GM21390 (cell line): Measurements from ENCODE around the gene NAALADL1.

Experiments used
- ATAC-seq: cut with Tn5 transposase; IDR thresholded peaks from one replicate; pipeline ENCODE4 v1.9.1; 2021; ENCODE audit not compliant: unreplicated experiment

Gene NAALADL1

DNA sequence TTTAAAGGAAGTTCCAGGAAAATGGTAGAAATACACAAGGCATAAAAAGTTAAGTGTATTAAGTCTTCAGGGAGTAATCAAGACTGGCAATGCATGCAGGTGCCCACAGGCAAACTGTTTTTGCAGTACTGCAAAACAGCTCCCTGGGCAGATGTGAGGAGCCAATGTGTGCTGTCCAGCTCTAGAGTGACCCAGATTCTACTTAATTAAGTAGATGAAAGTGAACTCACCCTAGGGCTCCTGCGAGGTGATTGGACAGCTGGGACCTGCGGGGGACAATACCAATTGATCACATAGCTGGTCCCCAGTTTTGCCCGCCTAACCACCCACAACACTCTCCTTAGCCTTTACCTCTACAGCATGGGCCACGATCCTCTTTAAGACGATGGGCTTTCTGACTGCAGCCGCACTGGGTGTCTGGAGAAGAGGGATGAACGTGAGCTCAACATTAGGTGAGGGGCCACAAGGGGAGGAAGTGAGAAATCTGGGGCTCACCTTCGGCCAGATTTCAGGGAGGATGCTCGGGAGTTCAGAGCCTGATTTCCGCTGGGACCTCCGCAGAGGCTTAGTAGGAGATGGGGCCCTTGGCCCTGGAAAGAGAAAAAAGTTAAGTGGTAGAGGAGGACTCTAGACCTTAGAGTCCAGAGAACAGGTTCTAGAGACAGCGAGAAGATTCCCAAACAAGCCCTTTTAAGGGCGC lies 24.9 kb upstream of the NAALADL1 start:
- no peak for ATAC-seq

DNA sequence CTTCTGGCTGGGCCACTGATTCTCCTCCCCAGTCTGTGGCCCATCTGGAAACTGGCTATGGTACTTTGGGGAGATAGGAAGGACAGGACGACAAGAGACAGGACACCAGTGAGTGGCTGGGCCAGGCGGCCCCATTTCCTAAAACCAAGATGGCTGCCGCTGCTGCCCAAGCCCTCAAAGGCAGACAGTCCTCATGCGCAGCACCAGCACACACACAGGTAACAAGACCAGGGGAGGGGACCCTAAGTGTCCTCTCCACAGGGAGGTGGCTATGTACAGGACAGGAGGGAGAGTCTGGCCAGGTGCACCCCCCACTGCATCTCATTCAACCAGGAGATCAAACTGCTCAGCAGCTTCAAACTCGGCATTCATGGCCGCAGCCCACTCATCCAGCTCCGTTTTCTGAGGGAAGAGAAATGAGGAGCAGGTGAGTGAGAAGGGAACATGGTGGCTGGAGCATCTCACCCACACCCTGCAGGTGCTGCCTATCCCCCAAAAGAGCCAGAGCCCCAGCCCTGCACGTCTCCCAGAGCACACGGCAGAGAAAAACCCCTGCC lies 20.5 kb upstream of the NAALADL1 start:
- no peak for ATAC-seq

DNA sequence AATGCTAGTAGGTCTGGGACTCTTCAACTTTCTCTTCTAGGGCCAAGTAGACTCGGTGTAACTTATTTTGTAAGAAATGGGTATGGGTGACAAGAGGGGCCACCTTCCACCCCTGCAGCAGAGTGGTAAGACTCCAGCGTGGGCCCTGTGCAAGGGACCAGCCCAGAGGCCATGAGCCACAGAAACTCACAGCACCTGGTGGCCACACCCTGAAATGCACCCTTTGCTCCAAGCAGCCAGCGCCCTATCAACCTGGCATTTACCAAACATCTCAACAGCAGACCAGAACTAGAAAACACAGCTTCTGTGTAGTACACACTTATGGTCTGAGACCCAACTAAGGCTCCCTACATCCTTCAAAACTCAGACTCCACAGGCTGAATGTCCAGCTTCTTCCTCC lies 19.8 kb upstream of the NAALADL1 start:
- ATAC-seq: no peak

DNA sequence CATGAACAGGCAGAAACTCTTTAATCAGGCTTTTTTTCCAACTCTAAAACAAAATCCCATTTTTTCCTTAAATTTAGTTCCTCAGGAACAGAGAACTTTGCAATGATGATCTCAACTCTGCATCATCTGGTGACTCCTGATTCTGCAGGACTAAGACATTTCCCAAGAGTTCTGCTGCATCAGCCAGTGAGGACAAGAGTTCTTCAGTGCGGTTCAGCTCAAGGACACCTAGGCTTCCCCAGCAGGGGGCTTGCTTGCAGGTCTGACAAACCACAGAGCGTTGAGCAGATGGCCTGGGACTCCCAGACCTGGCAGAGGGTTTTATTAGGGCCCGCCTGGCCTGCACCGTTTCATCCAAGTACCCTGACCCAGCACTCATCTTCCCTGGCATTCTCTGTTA lies 19.1 kb upstream of the NAALADL1 start:
- ATAC-seq: no peak

GRCh38 chr11:65072631-65072966 lies 14.2 kb upstream of the NAALADL1 start:
- ATAC-seq: no peak

DNA sequence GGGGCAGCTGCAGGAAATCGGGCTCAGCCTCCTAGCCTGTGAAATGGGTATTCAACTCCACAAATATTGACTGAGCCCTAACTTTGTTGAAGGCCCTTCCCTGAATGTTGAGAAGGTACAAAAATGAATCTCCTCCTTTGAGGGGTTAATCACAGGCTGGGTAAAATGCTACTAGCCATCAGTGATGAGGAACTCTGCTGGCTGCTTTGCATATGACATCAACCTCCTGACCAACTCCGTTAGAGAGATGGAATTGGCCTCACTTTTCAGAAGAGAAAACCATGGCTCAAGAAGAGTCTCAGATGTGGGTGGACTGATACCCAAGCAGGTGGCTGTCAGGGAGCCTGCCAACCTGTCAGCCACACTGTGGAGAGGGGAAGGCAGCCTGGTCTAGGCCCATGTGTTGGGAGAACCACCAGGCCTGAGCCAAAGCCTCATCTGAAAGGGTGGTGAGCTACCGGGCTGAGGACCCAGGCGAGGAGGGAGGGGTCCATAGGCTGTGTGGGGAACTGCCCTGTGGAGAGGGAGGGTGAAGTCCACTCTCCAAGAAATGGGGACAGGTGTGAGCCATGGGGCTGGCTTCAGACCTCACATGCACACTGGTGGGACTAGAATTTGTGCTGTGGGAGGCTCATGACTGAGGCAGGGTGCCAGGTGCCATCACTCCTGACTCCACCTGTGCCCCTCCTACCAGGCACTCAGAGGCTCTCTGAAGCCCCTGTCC lies 13.7 kb upstream of the NAALADL1 start:
- ATAC-seq: no peak

- no peak for ATAC-seq
Observed at GRCh38 chr11:65069217-65069616, 10.9 kb upstream of the NAALADL1 start.

DNA sequence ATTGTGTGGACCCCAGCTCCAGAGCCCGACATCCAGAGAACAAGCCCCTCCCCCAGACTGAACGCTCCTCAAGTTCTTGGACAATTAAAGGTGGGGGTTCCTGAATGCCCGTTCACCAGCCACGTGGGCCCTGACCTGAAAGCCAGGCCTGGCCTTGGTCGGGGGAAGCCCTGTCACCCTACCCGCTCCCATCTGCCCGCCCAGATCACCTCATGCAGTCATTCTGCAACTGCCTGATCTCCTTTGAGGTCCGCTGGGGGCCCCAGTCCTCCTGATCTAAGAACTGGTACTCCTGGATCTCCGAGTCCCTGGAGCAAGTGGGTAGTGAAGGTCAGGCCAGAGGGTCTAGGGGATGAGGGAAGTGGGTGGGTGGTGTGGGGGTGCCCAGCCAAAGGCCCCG lies 9.1 kb upstream of the NAALADL1 start:
- ATAC-seq: no peak

DNA sequence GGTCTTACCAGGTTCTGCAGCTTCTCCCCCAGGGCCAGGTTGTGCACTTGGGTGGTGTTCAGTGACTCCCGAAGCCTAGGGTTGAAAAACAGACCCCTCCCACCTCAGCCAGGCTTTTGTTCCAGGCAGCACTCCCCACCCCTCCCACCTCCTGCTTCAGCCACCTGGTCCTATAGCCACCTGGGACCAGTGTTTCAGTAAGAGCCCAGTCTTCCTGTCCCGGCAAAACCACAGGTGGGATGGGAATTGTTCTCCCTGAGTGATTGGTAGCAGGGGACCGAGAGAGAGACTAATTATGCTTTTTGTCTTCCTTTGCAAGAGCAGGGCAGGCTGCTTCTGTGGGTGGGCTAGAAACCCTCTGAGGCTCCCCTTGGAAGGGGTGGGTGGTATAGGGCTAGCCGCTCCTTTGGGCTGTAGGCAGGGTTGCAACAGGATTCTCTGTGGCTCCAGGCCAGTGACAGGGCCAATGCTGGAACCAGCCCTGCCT lies 8.5 kb upstream of the NAALADL1 start:
- ATAC-seq: no peak

DNA sequence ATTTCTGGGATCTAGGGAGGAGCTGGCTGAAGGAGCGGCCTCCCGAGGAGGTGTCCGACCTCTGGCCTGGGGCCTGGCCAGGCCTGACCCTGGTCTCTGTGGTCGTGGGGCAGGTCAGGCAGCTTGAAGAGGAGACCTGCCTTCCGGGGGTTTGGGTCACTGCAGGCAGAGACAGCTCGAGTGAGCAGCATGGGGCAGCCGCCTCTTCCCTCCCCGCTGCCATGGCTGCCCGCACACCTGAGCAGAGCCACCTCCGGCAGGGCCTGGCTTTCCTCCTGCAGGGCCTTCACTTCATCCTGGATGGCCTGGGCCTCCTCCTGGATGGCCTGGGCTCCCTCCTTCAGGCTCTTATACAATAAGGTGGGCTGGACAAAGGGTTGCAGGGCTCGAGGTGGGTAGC lies 8.0 kb upstream of the NAALADL1 start:
- ATAC-seq: no peak

- ATAC-seq: no peak
Observed at GRCh38 chr11:65065851-65066250, 7.5 kb upstream of the NAALADL1 start.

- ATAC-seq: no peak
Observed at GRCh38 chr11:65064847-65065240, 6.5 kb upstream of the NAALADL1 start.

DNA sequence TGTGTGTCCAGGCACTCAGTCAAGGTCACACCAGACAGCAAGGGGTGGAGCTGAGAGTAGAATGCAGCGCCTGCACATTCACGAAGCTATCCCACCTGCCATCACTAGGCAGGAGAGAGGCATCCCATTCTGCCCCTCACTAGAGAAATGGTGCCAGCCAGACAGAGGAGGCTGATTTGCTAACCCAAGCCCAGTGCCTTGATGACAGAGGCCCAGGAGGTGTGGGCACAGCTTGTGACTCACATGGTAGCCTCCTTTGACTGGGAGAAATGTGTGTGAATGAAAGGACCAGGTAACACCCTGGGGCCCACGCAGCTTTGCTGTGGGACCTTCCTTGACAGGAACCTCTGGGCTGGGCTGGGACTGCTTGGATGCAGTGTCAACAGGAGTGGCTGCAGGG lies 5.2 kb upstream of the NAALADL1 start:
- no peak for ATAC-seq

DNA sequence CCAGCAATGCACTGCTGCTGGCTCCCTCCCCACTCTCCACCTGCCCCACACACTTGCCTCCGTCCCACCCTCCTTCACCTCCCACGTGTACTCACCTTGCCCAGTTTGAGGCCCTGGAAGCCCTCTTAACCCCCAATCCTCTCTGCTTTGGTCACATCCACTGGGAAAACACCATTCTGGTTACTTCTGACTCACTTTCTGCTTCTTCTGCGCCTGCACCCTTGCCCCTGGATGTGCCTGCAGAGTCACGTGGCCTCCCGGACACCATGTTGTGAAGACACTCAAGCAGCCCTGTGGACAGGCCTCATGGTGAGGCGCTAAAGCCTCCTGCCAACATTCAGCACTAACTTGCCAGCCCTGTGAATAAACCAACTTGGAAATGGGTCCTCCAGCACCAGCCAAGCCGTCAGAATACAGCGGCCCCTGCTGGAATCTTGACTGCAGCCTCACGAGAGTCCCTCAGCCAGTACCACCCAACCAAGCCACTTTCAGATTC lies 2.6 kb upstream of the NAALADL1 start:
- ATAC-seq: no peak

DNA sequence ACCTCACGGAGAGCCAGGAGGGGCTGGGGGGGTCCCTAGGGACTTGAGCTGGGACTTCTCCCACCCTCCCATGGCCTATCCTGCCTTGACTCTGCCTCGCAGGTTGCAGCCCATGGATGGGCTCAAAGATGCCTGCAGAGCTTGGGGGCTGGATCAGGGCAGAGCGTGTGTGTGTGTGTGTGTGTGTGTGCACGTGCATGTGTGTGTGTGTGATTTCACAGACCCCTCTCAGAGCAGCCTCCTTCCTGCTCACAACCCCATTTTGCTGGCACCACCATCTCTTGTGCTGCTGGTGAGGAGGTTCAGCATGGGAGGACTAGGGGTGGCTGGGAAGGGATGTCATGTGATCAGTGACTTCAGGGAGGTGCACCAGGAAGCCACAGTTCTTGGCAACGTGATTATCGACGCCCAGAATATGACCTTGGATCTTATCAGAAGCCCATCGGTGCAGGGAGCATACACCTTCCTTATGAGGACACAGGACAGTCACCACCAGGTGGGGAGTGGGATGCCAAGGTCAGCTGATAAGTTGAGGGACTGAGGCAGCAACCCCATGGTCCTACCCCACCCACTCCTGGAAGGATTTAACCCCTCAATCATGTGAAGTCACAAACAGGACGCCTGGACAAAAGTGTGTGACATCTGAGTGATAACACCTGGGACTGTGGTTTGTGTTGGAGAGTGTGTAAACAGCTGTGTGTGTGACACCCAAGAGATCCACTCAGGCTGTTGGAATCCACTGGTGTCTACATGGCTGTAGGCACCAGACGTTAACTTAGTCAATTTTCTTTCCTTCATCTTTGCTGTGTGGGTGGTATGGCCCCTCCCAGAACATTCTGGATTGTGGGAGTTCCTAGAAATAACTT lies 1.8 kb upstream of the NAALADL1 start:
- ATAC-seq: no peak

DNA sequence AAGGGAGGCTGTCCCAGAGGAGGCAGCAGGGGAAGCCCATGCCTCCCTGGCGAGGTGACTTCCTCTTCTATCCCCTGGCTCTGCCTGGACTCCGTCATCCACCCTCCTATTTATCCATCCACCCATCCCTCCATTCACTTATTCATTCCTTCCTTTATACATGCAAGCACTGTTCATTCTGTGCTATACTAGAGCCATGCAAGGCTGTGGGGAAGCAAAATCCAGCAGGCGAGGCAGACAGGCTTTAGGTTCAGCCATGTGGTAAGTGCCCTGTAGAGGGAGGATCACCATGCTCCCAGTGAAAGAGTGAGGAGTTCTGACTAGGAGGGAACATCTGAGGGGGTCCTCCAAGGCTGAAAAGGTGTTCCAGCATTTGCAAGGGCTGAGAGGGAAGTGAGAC lies 1.2 kb upstream of the NAALADL1 start:
- ATAC-seq: no peak

- no peak for ATAC-seq
Observed at GRCh38 chr11:65058012-65058411, 341 bp downstream of the NAALADL1 start.

DNA sequence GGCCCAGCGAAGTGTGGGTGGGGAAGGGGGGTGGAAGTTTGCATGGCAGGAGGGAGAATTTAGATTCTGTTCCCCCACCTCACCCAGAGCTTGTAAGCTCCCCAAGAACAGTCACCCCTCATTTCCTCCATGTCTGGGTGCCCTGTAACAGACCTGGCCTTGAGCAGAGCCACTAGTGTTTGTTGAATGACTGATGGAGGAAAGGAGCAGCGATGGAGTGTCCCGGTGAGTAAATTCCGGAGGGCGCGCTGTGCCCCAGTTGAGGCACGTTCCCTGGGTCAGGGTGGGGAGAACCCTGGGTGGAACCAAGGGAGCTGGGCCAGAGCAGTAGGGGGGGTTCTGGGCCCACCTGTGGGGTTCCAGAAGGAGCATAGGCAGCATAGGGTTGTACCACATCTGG lies 827 bp downstream of the NAALADL1 start:
- ATAC-seq: no peak

DNA sequence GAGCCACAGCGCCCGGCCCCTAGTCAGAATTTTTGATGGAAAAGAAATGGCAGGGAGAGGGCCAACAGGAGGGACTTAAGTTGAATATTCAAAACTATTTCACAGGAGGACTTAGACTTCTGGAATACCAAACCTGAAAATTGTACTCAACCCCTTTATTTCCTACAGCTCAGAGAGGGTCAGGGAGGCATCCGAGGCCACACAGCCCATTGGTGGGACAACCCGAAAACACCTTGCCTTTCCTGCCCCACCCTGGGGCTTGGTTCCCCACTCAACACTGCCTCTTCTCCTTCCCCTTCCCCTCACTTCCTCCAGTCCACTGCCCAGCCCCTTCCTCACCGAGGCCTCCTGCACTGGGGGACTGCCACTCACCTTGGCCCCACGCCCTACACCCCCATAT lies 1.4 kb downstream of the NAALADL1 start:
- no peak for ATAC-seq

- ATAC-seq: no peak
Observed at GRCh38 chr11:65055538-65055937, 2.8 kb downstream of the NAALADL1 start.

DNA sequence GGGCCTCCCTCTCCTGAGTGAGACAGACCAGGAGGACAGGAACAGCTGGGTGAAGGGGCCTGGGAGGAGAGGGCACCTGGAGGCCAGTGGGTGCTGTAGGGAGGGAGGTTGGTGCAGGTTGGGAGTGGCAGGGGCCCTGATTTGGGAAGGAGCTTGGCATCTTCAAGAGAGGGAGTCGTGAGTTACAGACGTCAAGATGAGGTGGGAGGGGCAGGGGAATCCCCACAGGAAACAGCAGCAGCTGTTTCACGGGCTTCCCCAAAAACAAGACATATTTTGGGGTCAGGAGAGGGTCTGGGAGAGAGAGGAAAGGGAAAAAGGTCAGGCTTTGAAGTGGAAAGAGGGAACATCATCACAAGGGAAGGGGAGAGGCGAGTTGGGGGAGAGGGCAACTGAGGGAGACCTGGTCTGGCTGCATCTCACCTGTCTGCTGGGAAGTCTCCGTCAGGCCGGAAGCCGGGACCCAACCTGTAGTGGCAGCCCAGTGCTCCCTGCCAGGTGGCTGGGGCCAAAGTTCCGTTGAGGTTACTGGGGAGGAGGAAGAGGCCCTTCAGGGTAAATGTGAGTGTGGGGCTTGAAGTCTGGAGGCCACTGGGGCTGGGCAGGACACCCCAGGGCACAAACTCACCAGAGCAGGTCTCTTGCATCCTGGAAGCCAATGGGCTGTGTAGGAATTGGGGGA lies 4.4 kb downstream of the NAALADL1 start:
- no peak for ATAC-seq
